Breast epithelium (tissue), 3 donors: ENCODE results near the gene SYTL1.

ENCODE experiments used
- CTCF ChIP-seq, 3 donors: fragments of 450-650 bp; IDR thresholded peaks; one replicate each; pipeline ENCODE4 v1.5.1; 2016 to 2017; ENCODE audit warnings: antibody characterized with exemption in 3 of 3, mild to moderate bottlenecking in 3 of 3, moderate library complexity in 3 of 3
- POLR2A ChIP-seq: fragments of 450-650 bp; IDR thresholded peaks from one replicate; pipeline ENCODE4 v1.6.1; 2016; ENCODE audit warnings: antibody characterized with exemption, mild to moderate bottlenecking, moderate library complexity
- POLR2AphosphoS5 ChIP-seq, 3 donors: sonication (generic); formaldehyde crosslinking; IDR thresholded peaks; one replicate each; pipeline ENCODE4 v1.6.1; 2017; ENCODE audit warnings: antibody characterized with exemption in 3 of 3

- TF ChIP-seq CTCF (IDR thresholded peaks at IDR 0.05) (no peak), POLR2AphosphoS5 (IDR thresholded peaks at IDR 0.05) (no peak), POLR2A (no peak)
Measured at GRCh38 chr1:27353629-27354028, 11.8 kb downstream of the SYTL1 start.
